AG10803 (cell line): ENCODE data around the gene RARG.
"Not testable (repeated sequence)": the region's sequence is repeated elsewhere in the genome, so short reads cannot be mapped to it uniquely, and the experiment has no call there.

Experiments
- DNase-seq: peaks from one replicate; pipeline ENCODE4 v3.0.0; 2010; ENCODE audit warnings: low read depth
- H3K4me3 ChIP-seq: 2 replicates; pipeline ENCODE4 v1.5.1; 2011; ENCODE audit warnings: mild to moderate bottlenecking, low read length, control low read depth
- TF ChIP-seq, protein P1 (sequence below): conservative IDR thresholded peaks from 2 replicates; pipeline ENCODE4 v1.5.1; 2011; ENCODE audit warnings: mild to moderate bottlenecking, low read length, control low read depth, inconsistent platforms

Gene RARG

DNA sequence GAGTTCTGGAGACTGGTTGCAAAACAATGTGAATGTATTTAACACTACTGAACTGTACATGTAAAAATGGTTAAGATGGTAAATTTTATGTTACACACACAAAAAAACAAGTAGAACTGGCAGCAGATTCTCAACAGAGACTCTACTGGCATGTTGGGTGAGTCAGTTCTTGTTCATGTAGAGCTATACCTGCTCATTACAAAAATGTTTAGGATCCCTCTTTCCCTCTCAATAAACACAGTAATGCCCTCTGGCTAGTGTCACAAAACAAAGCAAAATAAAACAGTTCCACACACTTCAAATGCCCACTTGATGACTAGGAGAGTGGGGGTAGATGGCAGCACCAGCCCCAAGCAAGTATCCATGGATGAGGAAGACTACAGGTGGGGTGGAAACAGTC is 65.2 kb downstream of the RARG start:
- TF ChIP-seq, protein P1, sequence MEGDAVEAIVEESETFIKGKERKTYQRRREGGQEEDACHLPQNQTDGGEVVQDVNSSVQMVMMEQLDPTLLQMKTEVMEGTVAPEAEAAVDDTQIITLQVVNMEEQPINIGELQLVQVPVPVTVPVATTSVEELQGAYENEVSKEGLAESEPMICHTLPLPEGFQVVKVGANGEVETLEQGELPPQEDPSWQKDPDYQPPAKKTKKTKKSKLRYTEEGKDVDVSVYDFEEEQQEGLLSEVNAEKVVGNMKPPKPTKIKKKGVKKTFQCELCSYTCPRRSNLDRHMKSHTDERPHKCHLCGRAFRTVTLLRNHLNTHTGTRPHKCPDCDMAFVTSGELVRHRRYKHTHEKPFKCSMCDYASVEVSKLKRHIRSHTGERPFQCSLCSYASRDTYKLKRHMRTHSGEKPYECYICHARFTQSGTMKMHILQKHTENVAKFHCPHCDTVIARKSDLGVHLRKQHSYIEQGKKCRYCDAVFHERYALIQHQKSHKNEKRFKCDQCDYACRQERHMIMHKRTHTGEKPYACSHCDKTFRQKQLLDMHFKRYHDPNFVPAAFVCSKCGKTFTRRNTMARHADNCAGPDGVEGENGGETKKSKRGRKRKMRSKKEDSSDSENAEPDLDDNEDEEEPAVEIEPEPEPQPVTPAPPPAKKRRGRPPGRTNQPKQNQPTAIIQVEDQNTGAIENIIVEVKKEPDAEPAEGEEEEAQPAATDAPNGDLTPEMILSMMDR = no peak
- H3K4me3 ChIP-seq = no peak overlapping the region
- DNase-seq = no peak

- not testable (repeated sequence) for DNase-seq, H3K4me3 ChIP-seq
Observed at GRCh38 chr12:53163008-53163407, 69.0 kb downstream of the RARG start.

DNA sequence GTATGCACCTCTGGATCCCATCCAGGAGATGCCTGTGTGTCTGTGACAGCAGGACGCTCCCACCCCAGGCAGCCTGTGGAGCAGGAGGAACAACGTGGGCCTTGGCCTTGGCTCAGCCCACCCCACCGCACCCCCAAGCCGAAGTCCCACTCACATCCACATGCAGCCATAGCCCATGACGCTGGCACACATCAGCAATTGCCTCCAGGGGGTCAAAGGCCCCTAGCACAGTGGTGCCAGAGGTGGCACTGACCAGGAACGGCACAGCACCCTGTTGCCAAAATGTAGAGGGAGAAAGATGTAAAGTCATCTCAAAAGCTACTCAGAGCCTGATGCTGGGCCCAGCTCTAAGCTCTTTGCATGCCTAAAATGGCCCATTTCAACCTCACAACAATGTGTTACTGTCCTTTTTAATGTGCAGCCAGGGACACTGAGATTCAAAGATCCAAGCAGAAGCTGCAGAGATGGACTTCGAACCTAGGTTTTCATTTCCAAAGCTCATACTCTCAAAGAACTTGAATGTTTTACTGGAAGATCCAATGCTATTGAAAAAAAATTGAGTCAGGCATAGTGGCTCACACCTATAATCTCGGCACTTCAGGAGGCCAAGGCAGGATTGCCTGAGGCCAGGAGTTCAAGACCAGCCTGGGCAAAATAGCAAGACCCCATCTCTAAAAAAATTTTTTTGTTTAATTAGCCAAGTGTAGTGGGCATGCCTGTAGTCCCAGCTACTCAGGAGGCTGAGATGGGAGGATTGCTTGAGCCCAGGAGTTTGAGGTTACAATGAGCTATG is 70.7 kb downstream of the RARG start:
- TF ChIP-seq, protein P1 = no peak
- H3K4me3 ChIP-seq = no peak overlapping the region
- no peak for DNase-seq

DNA sequence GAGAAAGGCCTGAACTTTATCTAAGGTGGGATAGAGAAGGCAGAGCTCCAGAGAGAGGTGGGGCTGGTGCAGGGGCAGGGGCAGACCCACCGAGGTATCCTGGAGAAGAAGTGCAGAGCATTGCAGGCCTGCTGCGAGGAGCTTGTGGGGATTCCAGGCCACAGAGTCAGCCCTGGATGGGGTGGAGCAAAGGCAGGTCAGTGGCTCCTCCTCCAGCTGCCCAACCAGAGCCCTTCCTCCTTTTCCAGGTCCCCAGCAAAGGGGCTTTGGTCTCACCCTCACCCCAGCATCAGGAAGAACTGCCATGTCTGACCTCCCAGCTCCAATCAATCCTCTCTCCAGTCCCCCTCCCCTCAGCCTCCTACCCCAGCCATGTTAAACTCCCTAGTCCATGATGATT is 71.3 kb downstream of the RARG start:
- TF ChIP-seq, protein P1 = no peak
- H3K4me3 ChIP-seq = no peak overlapping the region
- DNase-seq = no peak
